H1 (cell line): ENCODE measurements around the gene ZBTB2.

Experiments used
- EZH2 ChIP-seq: fragments of 200-600 bp; sonication (generic); IDR thresholded peaks from 2 replicates; pipeline ENCODE4 v1.7.1; 2012; ENCODE audit warnings: low read depth, mild to moderate bottlenecking, moderate library complexity, low read length, inconsistent platforms; ENCODE audit not compliant: severe bottlenecking
- HDAC2 ChIP-seq, 2 experiments: fragments of 300-600 bp in 1 of 2; sonication (generic) in 1 of 2; IDR thresholded peaks; 2 replicates each; pipeline ENCODE4 v1.6.1; 2011 to 2012; ENCODE audit warnings: low read depth in 2 of 2, low read length in 2 of 2, mild to moderate bottlenecking in 2 of 2, moderate library complexity in 2 of 2, borderline replicate concordance in 1 of 2, inconsistent platforms in 1 of 2
- JUND ChIP-seq: IDR thresholded peaks from 2 replicates; pipeline ENCODE4 v1.6.1; 2011; ENCODE audit warnings: mild to moderate bottlenecking, improper control_type of control experiment, low read length
- POLR2A ChIP-seq, 2 experiments: IDR thresholded peaks; 1 replicate in 1 of 2; 2 replicates in 1 of 2; pipeline ENCODE4 v1.6.1; 2011; ENCODE audit warnings: low read depth in 2 of 2, low read length in 2 of 2, mild to moderate bottlenecking in 2 of 2; ENCODE audit errors: control extremely low read depth in 1 of 2
- RNF2 ChIP-seq: fragments of 200-900, 300-1000 bp; sonication (generic); IDR thresholded peaks from 2 replicates; pipeline ENCODE4 v1.7.1; 2016; ENCODE audit warnings: borderline replicate concordance, low read depth, mild to moderate bottlenecking, antibody characterized with exemption, low read length; ENCODE audit not compliant: poor library complexity, severe bottlenecking; ENCODE audit errors: missing control alignments
- RXRA ChIP-seq: IDR thresholded peaks from 2 replicates; pipeline ENCODE4 v1.6.1; 2011; ENCODE audit warnings: low read depth, mild to moderate bottlenecking, low read length, moderate library complexity; ENCODE audit not compliant: insufficient read depth
- TAF1 ChIP-seq: IDR thresholded peaks from 2 replicates; pipeline ENCODE4 v1.6.1; 2011; ENCODE audit warnings: mild to moderate bottlenecking, low read depth, low read length
- ZNF274 ChIP-seq: IDR thresholded peaks from 2 replicates; pipeline ENCODE4 v1.7.0; 2012; ENCODE audit warnings: low read length, borderline replicate concordance; ENCODE audit errors: extremely low read depth
- TF ChIP-seq, protein P1 (sequence below): IDR thresholded peaks from 2 replicates; pipeline ENCODE4 v1.6.1; 2011; ENCODE audit warnings: low read depth, mild to moderate bottlenecking, low read length; ENCODE audit not compliant: insufficient read depth
- TF ChIP-seq, protein P2 (sequence below), 3 experiments: IDR thresholded peaks; 1 replicate in 2 of 3; 2 replicates in 1 of 3; pipeline versions ENCODE4 v1.5.1 to v1.6.1; 2011; ENCODE audit warnings: low read length in 3 of 3, mild to moderate bottlenecking in 3 of 3, inconsistent platforms in 2 of 3, low read depth in 1 of 3, moderate library complexity in 1 of 3; ENCODE audit not compliant: insufficient read depth in 1 of 3; ENCODE audit errors: control extremely low read depth in 1 of 3

DNA sequence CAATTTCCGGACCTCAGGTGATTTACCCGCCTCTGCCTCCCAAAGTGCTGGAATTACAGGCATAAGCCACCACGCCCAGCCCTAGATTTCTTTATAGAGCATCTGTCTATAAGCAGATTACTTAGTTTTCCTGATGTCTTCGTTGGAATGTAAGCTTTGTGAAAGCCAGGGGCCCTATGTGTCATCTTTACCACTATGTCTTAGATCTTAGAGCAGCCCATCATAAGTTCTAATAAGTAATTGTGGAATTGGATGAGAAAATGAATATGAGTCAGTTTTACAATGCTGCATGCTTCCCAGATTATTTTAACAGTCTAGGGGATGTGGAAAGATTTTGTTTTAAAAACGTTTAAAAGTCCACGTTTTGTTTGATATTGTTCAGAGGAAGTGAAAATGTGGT, 9.1 kb upstream of the ZBTB2 start:
- TF ChIP-seq, protein P1, sequence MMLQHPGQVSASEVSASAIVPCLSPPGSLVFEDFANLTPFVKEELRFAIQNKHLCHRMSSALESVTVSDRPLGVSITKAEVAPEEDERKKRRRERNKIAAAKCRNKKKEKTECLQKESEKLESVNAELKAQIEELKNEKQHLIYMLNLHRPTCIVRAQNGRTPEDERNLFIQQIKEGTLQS, result no peak
- TF ChIP-seq EZH2 (no peak), ZNF274 (no peak), JUND (no peak), TAF1 (no peak), RNF2 (no peak), RXRA (no peak), HDAC2 (IDR thresholded peaks at IDR 0.05; ENCODE audit: borderline replicate concordance in 1 of 2, low read depth in 2 of 2, low read length in 2 of 2) (no peak), POLR2A (IDR thresholded peaks at IDR 0.05; ENCODE audit: control extremely low read depth in 1 of 2, low read depth in 2 of 2, low read length in 2 of 2) (no peak)
- TF ChIP-seq, protein P2, sequence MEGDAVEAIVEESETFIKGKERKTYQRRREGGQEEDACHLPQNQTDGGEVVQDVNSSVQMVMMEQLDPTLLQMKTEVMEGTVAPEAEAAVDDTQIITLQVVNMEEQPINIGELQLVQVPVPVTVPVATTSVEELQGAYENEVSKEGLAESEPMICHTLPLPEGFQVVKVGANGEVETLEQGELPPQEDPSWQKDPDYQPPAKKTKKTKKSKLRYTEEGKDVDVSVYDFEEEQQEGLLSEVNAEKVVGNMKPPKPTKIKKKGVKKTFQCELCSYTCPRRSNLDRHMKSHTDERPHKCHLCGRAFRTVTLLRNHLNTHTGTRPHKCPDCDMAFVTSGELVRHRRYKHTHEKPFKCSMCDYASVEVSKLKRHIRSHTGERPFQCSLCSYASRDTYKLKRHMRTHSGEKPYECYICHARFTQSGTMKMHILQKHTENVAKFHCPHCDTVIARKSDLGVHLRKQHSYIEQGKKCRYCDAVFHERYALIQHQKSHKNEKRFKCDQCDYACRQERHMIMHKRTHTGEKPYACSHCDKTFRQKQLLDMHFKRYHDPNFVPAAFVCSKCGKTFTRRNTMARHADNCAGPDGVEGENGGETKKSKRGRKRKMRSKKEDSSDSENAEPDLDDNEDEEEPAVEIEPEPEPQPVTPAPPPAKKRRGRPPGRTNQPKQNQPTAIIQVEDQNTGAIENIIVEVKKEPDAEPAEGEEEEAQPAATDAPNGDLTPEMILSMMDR (IDR thresholded peaks at IDR 0.05; ENCODE audit: control extremely low read depth in 1 of 3, insufficient read depth in 1 of 3, low read depth in 1 of 3, low read length in 3 of 3), result no peak
